Cardiac fibroblast (primary cell): ENCODE results near the gene CDH8.

Experiments
- DNase-seq, 2 donors: peaks; one replicate each; pipeline versions ENCODE4 v3.0.0 to v3.0.0-alpha.2; 2010; ENCODE audit warnings: low read depth in 2 of 2
- H3K4me3 ChIP-seq, 2 donors: replicated peaks in 1 of 2; 1 replicate in 1 of 2; 2 replicates in 1 of 2; pipeline ENCODE4 v1.5.1; 2011; ENCODE audit warnings: low read depth in 2 of 2, low read length in 2 of 2, mild to moderate bottlenecking in 2 of 2, moderate library complexity in 1 of 2
- TF ChIP-seq, protein P1 (sequence below): IDR thresholded peaks from one replicate; pipeline ENCODE4 v1.5.1; 2011; ENCODE audit warnings: low read depth, mild to moderate bottlenecking, low read length, inconsistent platforms

The CDH8 gene

DNA sequence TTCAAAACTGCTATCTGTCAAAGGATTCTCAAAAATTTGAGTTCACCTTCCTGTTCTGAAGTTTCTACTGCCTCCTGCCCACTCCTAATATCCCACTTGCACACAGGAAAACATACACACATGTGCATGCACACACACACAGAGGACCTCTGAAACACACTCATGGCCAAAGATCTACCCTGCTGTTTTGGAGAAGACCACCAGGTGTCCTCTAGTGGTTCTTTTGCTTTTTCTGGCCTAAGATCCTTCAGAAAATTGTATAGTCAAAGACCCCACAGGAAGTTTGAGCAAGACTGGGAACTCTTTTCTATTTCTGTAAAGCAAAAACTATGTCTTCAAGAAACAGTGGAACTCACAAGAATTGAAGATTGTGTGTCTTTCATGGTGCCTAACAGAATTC is 90.2 kb downstream of the CDH8 start:
- H3K4me3 ChIP-seq: no peak overlapping the region
- DNase-seq: no peak
- TF ChIP-seq, protein P1, sequence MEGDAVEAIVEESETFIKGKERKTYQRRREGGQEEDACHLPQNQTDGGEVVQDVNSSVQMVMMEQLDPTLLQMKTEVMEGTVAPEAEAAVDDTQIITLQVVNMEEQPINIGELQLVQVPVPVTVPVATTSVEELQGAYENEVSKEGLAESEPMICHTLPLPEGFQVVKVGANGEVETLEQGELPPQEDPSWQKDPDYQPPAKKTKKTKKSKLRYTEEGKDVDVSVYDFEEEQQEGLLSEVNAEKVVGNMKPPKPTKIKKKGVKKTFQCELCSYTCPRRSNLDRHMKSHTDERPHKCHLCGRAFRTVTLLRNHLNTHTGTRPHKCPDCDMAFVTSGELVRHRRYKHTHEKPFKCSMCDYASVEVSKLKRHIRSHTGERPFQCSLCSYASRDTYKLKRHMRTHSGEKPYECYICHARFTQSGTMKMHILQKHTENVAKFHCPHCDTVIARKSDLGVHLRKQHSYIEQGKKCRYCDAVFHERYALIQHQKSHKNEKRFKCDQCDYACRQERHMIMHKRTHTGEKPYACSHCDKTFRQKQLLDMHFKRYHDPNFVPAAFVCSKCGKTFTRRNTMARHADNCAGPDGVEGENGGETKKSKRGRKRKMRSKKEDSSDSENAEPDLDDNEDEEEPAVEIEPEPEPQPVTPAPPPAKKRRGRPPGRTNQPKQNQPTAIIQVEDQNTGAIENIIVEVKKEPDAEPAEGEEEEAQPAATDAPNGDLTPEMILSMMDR: no peak

DNA sequence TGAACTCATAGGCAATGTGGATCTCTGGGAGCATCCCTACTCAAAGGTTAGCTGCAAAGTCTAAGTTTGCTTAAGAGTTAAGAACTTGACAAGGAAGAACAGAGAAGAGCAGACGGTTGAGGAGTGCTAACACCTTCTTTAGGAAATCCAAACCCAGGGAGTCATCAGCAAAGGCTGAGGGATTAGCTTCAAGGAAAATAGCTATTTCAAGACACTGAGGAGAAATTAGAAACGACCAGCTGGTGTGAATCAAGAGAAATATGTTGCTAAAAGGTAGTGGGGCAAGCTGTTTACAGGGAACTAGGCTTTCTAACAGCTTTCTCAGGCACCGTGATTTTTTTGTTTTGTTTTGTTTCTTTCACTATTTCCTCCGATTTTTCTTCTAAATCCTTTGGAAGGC is 90.7 kb downstream of the CDH8 start:
- TF ChIP-seq, protein P1: no peak
- H3K4me3 ChIP-seq: no peak overlapping the region
- DNase-seq: no peak

DNA sequence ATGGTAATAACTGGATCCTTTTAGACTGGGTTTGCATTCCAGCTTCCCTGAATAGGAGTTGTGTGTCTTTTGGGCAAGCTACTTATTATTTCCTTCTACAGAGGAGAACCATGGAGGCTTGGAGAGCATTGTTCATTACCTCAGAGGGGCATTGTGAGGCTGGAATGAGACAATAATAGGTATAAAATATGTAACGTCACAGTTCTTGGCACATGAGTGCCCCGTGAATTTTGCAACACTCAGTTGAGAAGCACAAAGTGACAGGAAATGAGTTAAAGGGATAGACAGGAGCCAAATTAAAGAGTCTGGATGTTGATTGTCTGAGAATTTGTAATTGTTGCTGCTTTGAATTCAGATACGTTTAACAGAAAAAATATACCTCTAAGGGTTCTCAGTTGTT is 92.2 kb downstream of the CDH8 start:
- TF ChIP-seq, protein P1: no peak
- no peak overlapping the region for H3K4me3 ChIP-seq
- DNase-seq: no peak

DNA sequence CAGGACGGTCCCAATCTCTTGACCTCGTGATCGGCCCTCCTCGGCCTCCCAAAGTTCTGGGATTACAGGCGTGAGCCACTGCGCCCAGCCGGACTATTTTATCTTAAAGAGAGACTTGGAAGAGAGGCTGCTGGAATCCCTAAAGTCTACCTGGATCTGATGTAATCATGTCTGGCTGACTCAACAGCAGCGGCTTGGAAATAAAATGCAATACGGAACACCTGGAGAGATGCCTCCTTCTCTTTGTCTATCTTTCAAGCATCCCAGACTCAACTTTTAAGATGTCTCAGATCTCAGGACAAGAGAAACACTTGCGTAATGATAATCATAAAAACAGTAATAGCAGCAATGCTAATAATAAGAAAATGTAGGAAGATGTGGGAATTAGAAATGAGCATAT is 95.6 kb downstream of the CDH8 start:
- DNase-seq: no peak
- H3K4me3 ChIP-seq: no peak overlapping the region
- TF ChIP-seq, protein P1: no peak

DNA sequence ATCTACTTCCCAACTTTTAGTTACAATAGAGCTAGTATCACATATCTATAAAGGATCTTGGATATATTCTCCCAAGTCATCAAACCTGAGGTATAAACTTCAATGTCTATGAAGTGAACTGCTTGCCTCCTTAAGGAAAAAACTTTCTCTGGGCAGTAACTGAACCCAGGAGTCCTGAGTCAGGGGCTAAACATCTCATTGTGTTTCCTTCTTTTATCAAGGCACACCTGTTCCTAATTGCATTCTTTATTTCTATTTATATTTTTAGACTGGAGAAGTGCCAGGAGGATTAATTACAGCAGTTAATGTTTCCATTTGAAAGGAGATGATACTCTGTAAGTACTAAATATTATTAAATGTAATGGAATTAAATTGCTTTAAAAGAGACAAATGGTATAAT is 98.6 kb downstream of the CDH8 start:
- TF ChIP-seq, protein P1: no peak
- DNase-seq: no peak
- H3K4me3 ChIP-seq: no peak overlapping the region

DNA sequence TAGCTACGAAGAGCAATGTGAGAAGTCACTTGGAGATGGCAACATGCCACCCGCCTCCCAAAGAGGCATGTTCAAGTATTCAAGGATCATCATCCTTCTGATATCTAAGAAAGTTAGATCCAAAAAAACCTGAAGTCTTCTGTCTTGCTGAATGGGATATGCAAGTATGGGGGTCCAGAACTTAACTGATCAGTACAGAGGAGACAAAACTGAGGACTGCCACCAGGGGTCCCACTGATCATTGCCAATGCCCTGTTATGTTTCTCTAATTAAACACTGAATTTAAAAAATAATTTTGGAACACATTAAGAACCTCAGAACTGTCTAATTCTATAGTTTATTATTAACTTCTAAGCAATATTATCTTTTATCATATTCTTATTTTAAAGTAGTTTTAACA is 99.7 kb downstream of the CDH8 start:
- no peak for DNase-seq
- no peak overlapping the region for H3K4me3 ChIP-seq
- TF ChIP-seq, protein P1: peak; percentile 14

DNA sequence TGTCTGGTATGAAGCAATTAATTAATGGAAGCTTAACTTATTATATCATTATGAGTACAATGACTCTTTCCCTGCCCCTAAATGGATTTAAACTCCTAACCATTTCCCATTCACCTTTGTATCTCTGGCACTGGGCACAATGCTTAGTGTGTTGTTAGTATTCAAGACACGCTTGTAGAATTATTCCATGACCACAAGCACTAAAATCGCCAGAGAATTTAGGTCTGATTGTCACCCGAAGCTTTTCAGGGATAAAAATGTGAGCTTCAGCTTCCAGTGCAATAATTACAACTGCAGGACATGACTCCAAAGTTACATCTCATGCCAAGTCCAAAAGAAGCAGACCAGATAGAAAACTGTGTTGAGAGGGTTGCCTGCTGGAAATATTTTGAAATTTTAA is 101.6 kb downstream of the CDH8 start:
- DNase-seq: no peak
- H3K4me3 ChIP-seq: no peak overlapping the region
- TF ChIP-seq, protein P1: no peak
